Activated CD4-positive, alpha-beta T cell treated with anti-CD3 and anti-CD28 coated beads for 36 hours (primary cell): ENCODE results near the gene IL36RN. TPM values are rescaled to one million over a fixed set of nuclear protein-coding genes. Genes with fewer than 3 reads are reported as not detected.
"Not testable (repeated sequence)": the region's sequence is repeated elsewhere in the genome, so short reads cannot be mapped to it uniquely, and the experiment has no call there.

Experiments
- ATAC-seq: fragments of 200-7000 bp; cut with Tn5 transposase; one replicate; pipeline ENCODE4 v1.10.0; 2021; ENCODE audit warnings: mild to moderate bottlenecking, moderate library complexity
- CTCF ChIA-PET: fragments of 350-600 bp; sonication (Branson Sonifier 250); formaldehyde crosslinking; loops from one replicate; lab custom pipeline; 2021; ENCODE audit warnings: antibody characterized with exemption; lab: Charles Lee
- POLR2A ChIA-PET: fragments of 350-600 bp; sonication (Branson Sonifier 250); formaldehyde crosslinking; loops from one replicate; lab custom pipeline; 2021; ENCODE audit warnings: antibody characterized with exemption, inconsistent platforms; lab: Charles Lee
- DNase-seq: peaks from one replicate; pipeline ENCODE4 v3.0.0-alpha.2; 2020
- H3K27ac Mint-ChIP-seq: one replicate; pipeline ENCODE4 v1.8.0; 2021; ENCODE audit warnings: mixed read lengths
- H3K27me3 Mint-ChIP-seq: one replicate; pipeline ENCODE4 v1.8.0; 2021; ENCODE audit warnings: mixed read lengths
- H3K36me3 Mint-ChIP-seq: one replicate; pipeline ENCODE4 v1.8.0; 2021; ENCODE audit warnings: low read depth, mixed read lengths
- H3K4me1 Mint-ChIP-seq: one replicate; pipeline ENCODE4 v1.8.0; 2021; ENCODE audit warnings: mixed read lengths
- H3K4me3 Mint-ChIP-seq: one replicate; pipeline ENCODE4 v1.8.0; 2021; ENCODE audit warnings: mild to moderate bottlenecking, moderate library complexity, mixed read lengths
- H3K9me3 Mint-ChIP-seq: one replicate; pipeline ENCODE4 v1.8.0; 2021; ENCODE audit warnings: low read depth, mixed read lengths
- intact Hi-C, 2 experiments: fragments of 100-400 bp; cut with DNase I in 1 of 2; cut with micrococcal nuclease in 1 of 2; formaldehyde crosslinking; loops; one replicate each; pipeline versions ENCODE4 v1.14.2 to v1.15.1; 2022 to 2024; cut with DNase I, micrococcal nuclease
- total RNA-seq, 2 experiments: library from RNA; stranded (reverse); gene quantifications; one replicate each; pipeline ENCODE4 v1.2.3, GENCODE V29; 2021

The IL36RN gene
- total RNA-seq, 2 experiments from 2014 or later: not detected

- no peaks in the 10 kb centered on the region for H3K9me3 Mint-ChIP-seq
- intact Hi-C loops: loop anchor here (2.0 kb wide), 2 partner anchors 89 to 119 kb away; no protein-coding TSS in a partner anchor
- H3K4me1 Mint-ChIP-seq: peaks cover 12% of the 10 kb centered on the region
- peaks cover 2% of the 10 kb centered on the region for H3K27me3 Mint-ChIP-seq
- no peak for ATAC-seq
- CTCF ChIA-PET: interaction anchor here (0.6 to 10.3 kb wide), 9 partner anchors 8 to 92 kb away, joined by 3 to 148 read pairs (median 4); no protein-coding TSS in a partner anchor
- H3K27ac Mint-ChIP-seq: no peak overlapping the region
- no peak overlapping the region for H3K4me3 Mint-ChIP-seq
- POLR2A ChIA-PET: no interaction called here
- no peak for DNase-seq
- H3K36me3 Mint-ChIP-seq: no peaks in the 10 kb centered on the region
Observed at GRCh38 chr2:113085542-113085941, 26.5 kb downstream of the IL36RN start.

- peaks cover 3% of the 10 kb centered on the region for H3K27me3 Mint-ChIP-seq
- peaks cover 8% of the 10 kb centered on the region for H3K4me1 Mint-ChIP-seq
- no peak overlapping the region for H3K27ac Mint-ChIP-seq
- no peak for ATAC-seq
- intact Hi-C loops: no loop called here
- DNase-seq: no peak
- H3K36me3 Mint-ChIP-seq: no peaks in the 10 kb centered on the region
- POLR2A ChIA-PET: no interaction called here
- H3K4me3 Mint-ChIP-seq: no peak overlapping the region
- H3K9me3 Mint-ChIP-seq: no peaks in the 10 kb centered on the region
- CTCF ChIA-PET: interaction anchor here (0.6 to 2.4 kb wide), 4 partner anchors 8 to 50 kb away, joined by 3 to 7 read pairs (median 4); no protein-coding TSS in a partner anchor
Observed at GRCh38 chr2:113088213-113088992, 29.4 kb downstream of the IL36RN start.

GRCh38 chr2:113089916-113090315 is 30.9 kb downstream of the IL36RN start:
- ATAC-seq (peak; percentile 51), DNase-seq (no peak)
- POLR2A ChIA-PET: no interaction called here
- Mint-ChIP-seq H3K4me3 (no peak overlapping the region), H3K27me3 (peaks cover 3% of the 10 kb centered on the region), H3K27ac (no peak overlapping the region), H3K9me3 (no peaks in the 10 kb centered on the region), H3K4me1 (no peaks in the 10 kb centered on the region), H3K36me3 (no peaks in the 10 kb centered on the region)
- CTCF ChIA-PET: interaction anchor here (0.5 to 2.4 kb wide), 4 partner anchors 13 to 160 kb away, joined by 3 to 7 read pairs (median 4); no protein-coding TSS in a partner anchor
- intact Hi-C loops: no loop called here

GRCh38 chr2:113091231-113091896 is 32.4 kb downstream of the IL36RN start:
- H3K27ac Mint-ChIP-seq: no peak overlapping the region
- H3K9me3 Mint-ChIP-seq: no peaks in the 10 kb centered on the region
- peaks cover 3% of the 10 kb centered on the region for H3K27me3 Mint-ChIP-seq
- intact Hi-C loops: no loop called here
- POLR2A ChIA-PET: no interaction called here
- DNase-seq (no peak), ATAC-seq (no peak)
- CTCF ChIA-PET: interaction anchor here (0.5 to 2.3 kb wide), 3 partner anchors 11 to 1461 kb away, joined by 3 to 8 read pairs (median 3); no protein-coding TSS in a partner anchor
- no peaks in the 10 kb centered on the region for H3K4me1 Mint-ChIP-seq
- no peak overlapping the region for H3K4me3 Mint-ChIP-seq
- no peaks in the 10 kb centered on the region for H3K36me3 Mint-ChIP-seq

- POLR2A ChIA-PET: no interaction called here
- no peak for DNase-seq
- peaks cover 2% of the 10 kb centered on the region for H3K27me3 Mint-ChIP-seq
- intact Hi-C loops: no loop called here
- no peak overlapping the region for H3K27ac Mint-ChIP-seq
- no peak for ATAC-seq
- H3K4me1 Mint-ChIP-seq: peaks cover 16% of the 10 kb centered on the region
- CTCF ChIA-PET: interaction anchor here (1.0 to 2.3 kb wide), 3 partner anchors 8 to 44 kb away, joined by 3 to 8 read pairs (median 4); no protein-coding TSS in a partner anchor
- H3K9me3 Mint-ChIP-seq: peaks cover 8% of the 10 kb centered on the region
- peaks cover 6% of the 10 kb centered on the region for H3K36me3 Mint-ChIP-seq
- H3K4me3 Mint-ChIP-seq: no peak overlapping the region
Observed at GRCh38 chr2:113092864-113093612, 34.0 kb downstream of the IL36RN start.

- H3K27me3 Mint-ChIP-seq: peaks cover 2% of the 10 kb centered on the region
- no peak for DNase-seq
- intact Hi-C loops: no loop called here
- H3K27ac Mint-ChIP-seq: no peak overlapping the region
- H3K9me3 Mint-ChIP-seq: peaks cover 8% of the 10 kb centered on the region
- H3K4me3 Mint-ChIP-seq: no peak overlapping the region
- peaks cover 22% of the 10 kb centered on the region for H3K4me1 Mint-ChIP-seq
- ATAC-seq: no peak
- ChIA-PET POLR2A (no interaction called here), CTCF (interaction anchor here (1.0 to 2.3 kb wide), 3 partner anchors 9 to 43 kb away, joined by 3 to 8 read pairs (median 4); no protein-coding TSS in a partner anchor)
- H3K36me3 Mint-ChIP-seq: peaks cover 6% of the 10 kb centered on the region
Observed at GRCh38 chr2:113093613-113093977, 34.6 kb downstream of the IL36RN start.

GRCh38 chr2:113096306-113096705 is 37.3 kb downstream of the IL36RN start:
- H3K9me3 Mint-ChIP-seq, H3K36me3 Mint-ChIP-seq, H3K27me3 Mint-ChIP-seq, DNase-seq, H3K27ac Mint-ChIP-seq, ATAC-seq, intact Hi-C loops, H3K4me3 Mint-ChIP-seq, POLR2A ChIA-PET: not testable (repeated sequence)
- peaks cover 22% of the 10 kb centered on the region for H3K4me1 Mint-ChIP-seq
- CTCF ChIA-PET: interaction anchor here (0.7 kb wide), 1 partner anchor 12 kb away, joined by 3 read pairs; no protein-coding TSS in a partner anchor

GRCh38 chr2:113096842-113097618 is 38.0 kb downstream of the IL36RN start:
- H3K36me3 Mint-ChIP-seq, H3K27me3 Mint-ChIP-seq, intact Hi-C loops, DNase-seq, POLR2A ChIA-PET, H3K4me3 Mint-ChIP-seq, H3K9me3 Mint-ChIP-seq: not testable (repeated sequence)
- ATAC-seq: peak; percentile 59
- Mint-ChIP-seq H3K4me1 (peaks cover 25% of the 10 kb centered on the region), H3K27ac (peak overlapping the region; percentile 69)
- CTCF ChIA-PET: interaction anchor here (0.7 to 3.1 kb wide), 6 partner anchors 12 to 212 kb away, joined by 3 to 16 read pairs (median 4); no protein-coding TSS in a partner anchor

GRCh38 chr2:113098041-113098440 is 39.0 kb downstream of the IL36RN start:
- POLR2A ChIA-PET: interaction anchor here (0.7 kb wide), 1 partner anchor 32 kb away, joined by 6 read pairs; no protein-coding TSS in a partner anchor
- DNase-seq (peak; percentile 38), ATAC-seq (peak; percentile 89)
- peaks cover 1% of the 10 kb centered on the region for H3K27me3 Mint-ChIP-seq
- intact Hi-C loops: no loop called here
- H3K27ac Mint-ChIP-seq: peak overlapping the region; percentile 69
- H3K9me3 Mint-ChIP-seq: peaks cover 8% of the 10 kb centered on the region
- peak overlapping the region; percentile 56 for H3K4me3 Mint-ChIP-seq
- CTCF ChIA-PET: interaction anchor here (0.8 to 3.1 kb wide), 6 partner anchors 16 to 211 kb away, joined by 3 to 16 read pairs (median 4); no protein-coding TSS in a partner anchor
- H3K4me1 Mint-ChIP-seq: peaks cover 35% of the 10 kb centered on the region
- H3K36me3 Mint-ChIP-seq: peaks cover 9% of the 10 kb centered on the region

GRCh38 chr2:113098532-113098931 is 39.5 kb downstream of the IL36RN start:
- H3K9me3 Mint-ChIP-seq: peaks cover 10% of the 10 kb centered on the region
- peaks cover 40% of the 10 kb centered on the region for H3K4me1 Mint-ChIP-seq
- peaks cover 9% of the 10 kb centered on the region for H3K36me3 Mint-ChIP-seq
- peak overlapping the region; percentile 69 for H3K27ac Mint-ChIP-seq
- POLR2A ChIA-PET: interaction anchor here (0.7 kb wide), 1 partner anchor 31 kb away, joined by 6 read pairs; no protein-coding TSS in a partner anchor
- CTCF ChIA-PET: interaction anchor here (1.1 to 3.1 kb wide), 4 partner anchors 16 to 39 kb away, joined by 4 to 16 read pairs (median 5); no protein-coding TSS in a partner anchor
- peak overlapping the region; percentile 56 for H3K4me3 Mint-ChIP-seq
- ATAC-seq (peak; percentile 24), DNase-seq (no peak)
- intact Hi-C loops: no loop called here
- H3K27me3 Mint-ChIP-seq: no peaks in the 10 kb centered on the region
